ENCODE data around the gene HDAC6. TPM values are rescaled to one million over a fixed set of nuclear protein-coding genes. Genes with fewer than 3 reads are reported as not detected.

HDAC6 gene
- total RNA-seq, 1 experiment from 2014 or later = 47.2 TPM

GRCh38 chrX:48785540-48786214, 16.2 kb upstream of the HDAC6 start:
- Histone ChIP-seq H3K27me3 (no peaks in the 10 kb centered on the region), H3K27ac (no peak overlapping the region), H3K4me1 (no peaks in the 10 kb centered on the region), H3K4me3 (no peak overlapping the region), H3K9me3 (replicated peaks) (no peaks in the 10 kb centered on the region), H3K36me3 (no peaks in the 10 kb centered on the region)
- no peak for DNase-seq

- Histone ChIP-seq H3K4me3 (no peak within 1 kb of the TSS), H3K27me3 (no peaks in the 10 kb centered on the region), H3K9me3 (replicated peaks) (no peaks in the 10 kb centered on the region), H3K36me3 (no peaks in the 10 kb centered on the region), H3K27ac (no peak within 1 kb of the TSS), H3K4me1 (no peaks in the 10 kb centered on the region)
- no peak for DNase-seq
Measured at GRCh38 chrX:48786341-48786800, 15.5 kb upstream of the HDAC6 start, which contains the start of gene GATA1. TSS of gene GATA1 (plus strand) at chrX:48786590. CDS start at chrX:48791110, 4,520 bp downstream.

- no peak overlapping the region for H3K4me3 ChIP-seq
- no peak for DNase-seq
- no peak overlapping the region for H3K27ac ChIP-seq
- no peaks in the 10 kb centered on the region for H3K9me3 ChIP-seq (replicated peaks)
- no peaks in the 10 kb centered on the region for H3K27me3 ChIP-seq
- no peaks in the 10 kb centered on the region for H3K4me1 ChIP-seq
- H3K36me3 ChIP-seq = no peaks in the 10 kb centered on the region
Measured at GRCh38 chrX:48786825-48787504, 14.9 kb upstream of the HDAC6 start.

GRCh38 chrX:48787505-48788443, 14.1 kb upstream of the HDAC6 start:
- Histone ChIP-seq H3K27ac (no peak overlapping the region), H3K36me3 (no peaks in the 10 kb centered on the region), H3K4me1 (no peaks in the 10 kb centered on the region), H3K9me3 (replicated peaks) (no peaks in the 10 kb centered on the region), H3K4me3 (no peak overlapping the region), H3K27me3 (no peaks in the 10 kb centered on the region)
- DNase-seq = no peak

- H3K27me3 ChIP-seq = no peaks in the 10 kb centered on the region
- H3K4me3 ChIP-seq = no peak overlapping the region
- no peak for DNase-seq
- no peaks in the 10 kb centered on the region for H3K4me1 ChIP-seq
- no peaks in the 10 kb centered on the region for H3K9me3 ChIP-seq (replicated peaks)
- H3K27ac ChIP-seq = no peak overlapping the region
- H3K36me3 ChIP-seq = no peaks in the 10 kb centered on the region
Measured at GRCh38 chrX:48789366-48790220, 12.3 kb upstream of the HDAC6 start.

- Histone ChIP-seq H3K9me3 (replicated peaks) (no peaks in the 10 kb centered on the region), H3K4me3 (no peak overlapping the region), H3K4me1 (no peaks in the 10 kb centered on the region), H3K27me3 (no peaks in the 10 kb centered on the region), H3K36me3 (no peaks in the 10 kb centered on the region), H3K27ac (no peak overlapping the region)
- DNase-seq = no peak
Measured at GRCh38 chrX:48790477-48790876, 11.4 kb upstream of the HDAC6 start.

GRCh38 chrX:48791063-48791820, 10.6 kb upstream of the HDAC6 start:
- no peak overlapping the region for H3K27ac ChIP-seq
- H3K4me1 ChIP-seq = no peaks in the 10 kb centered on the region
- DNase-seq = no peak
- H3K4me3 ChIP-seq = no peak overlapping the region
- H3K36me3 ChIP-seq = no peaks in the 10 kb centered on the region
- H3K9me3 ChIP-seq (replicated peaks) = no peaks in the 10 kb centered on the region
- H3K27me3 ChIP-seq = no peaks in the 10 kb centered on the region

GRCh38 chrX:48792219-48792618, 9.6 kb upstream of the HDAC6 start:
- no peak overlapping the region for H3K27ac ChIP-seq
- H3K4me1 ChIP-seq = no peaks in the 10 kb centered on the region
- H3K27me3 ChIP-seq = no peaks in the 10 kb centered on the region

GRCh38 chrX:48793935-48794334, 7.9 kb upstream of the HDAC6 start:
- Histone ChIP-seq H3K4me3 (no peak overlapping the region), H3K4me1 (no peaks in the 10 kb centered on the region), H3K9me3 (replicated peaks) (no peaks in the 10 kb centered on the region), H3K27ac (no peak overlapping the region), H3K27me3 (no peaks in the 10 kb centered on the region), H3K36me3 (no peaks in the 10 kb centered on the region)
- no peak for DNase-seq

More at GRCh38 chrX:48792219-48792618, 9.6 kb upstream of the HDAC6 start:
- H3K9me3 ChIP-seq (replicated peaks) = no peaks in the 10 kb centered on the region
- H3K36me3 ChIP-seq = no peaks in the 10 kb centered on the region
- DNase-seq = no peak
- H3K4me3 ChIP-seq = no peak overlapping the region

GRCh38 chrX:48794340-48794910, 7.4 kb upstream of the HDAC6 start:
- Histone ChIP-seq H3K27ac (no peak overlapping the region), H3K36me3 (no peaks in the 10 kb centered on the region)
- DNase-seq = no peak

GRCh38 chrX:48794911-48795515, 6.9 kb upstream of the HDAC6 start:
- Histone ChIP-seq H3K36me3 (no peaks in the 10 kb centered on the region), H3K4me3 (no peak overlapping the region), H3K4me1 (no peaks in the 10 kb centered on the region), H3K9me3 (replicated peaks) (no peaks in the 10 kb centered on the region), H3K27me3 (no peaks in the 10 kb centered on the region), H3K27ac (no peak overlapping the region)
- no peak for DNase-seq

More at GRCh38 chrX:48794340-48794910, 7.4 kb upstream of the HDAC6 start:
- H3K4me3 ChIP-seq = no peak overlapping the region
- H3K27me3 ChIP-seq = no peaks in the 10 kb centered on the region
- H3K9me3 ChIP-seq (replicated peaks) = no peaks in the 10 kb centered on the region
- H3K4me1 ChIP-seq = no peaks in the 10 kb centered on the region

- H3K4me1 ChIP-seq = no peaks in the 10 kb centered on the region
- DNase-seq = no peak
- no peak overlapping the region for H3K4me3 ChIP-seq
- H3K36me3 ChIP-seq = no peaks in the 10 kb centered on the region
- H3K9me3 ChIP-seq (replicated peaks) = no peaks in the 10 kb centered on the region
- H3K27me3 ChIP-seq = no peaks in the 10 kb centered on the region
- H3K27ac ChIP-seq = no peak overlapping the region
Measured at GRCh38 chrX:48798318-48798717, 3.5 kb upstream of the HDAC6 start.

Measured in SJCRH30 (cell line).